Activated CD4-positive, CD25-positive, alpha-beta regulatory T cell treated with anti-CD3 and anti-CD28 coated beads, Interleukin-2, amount 50 U/mL, for 72 hours (primary cell): ENCODE measurements around the gene KRTAP10-3.
A peak's percentile ranks its signal among the peaks of the same experiment; 100 is the strongest.

Experiments used
- DNase-seq: peaks from one replicate; pipeline ENCODE4 v3.0.0; 2021

KRTAP10-3 gene

DNA sequence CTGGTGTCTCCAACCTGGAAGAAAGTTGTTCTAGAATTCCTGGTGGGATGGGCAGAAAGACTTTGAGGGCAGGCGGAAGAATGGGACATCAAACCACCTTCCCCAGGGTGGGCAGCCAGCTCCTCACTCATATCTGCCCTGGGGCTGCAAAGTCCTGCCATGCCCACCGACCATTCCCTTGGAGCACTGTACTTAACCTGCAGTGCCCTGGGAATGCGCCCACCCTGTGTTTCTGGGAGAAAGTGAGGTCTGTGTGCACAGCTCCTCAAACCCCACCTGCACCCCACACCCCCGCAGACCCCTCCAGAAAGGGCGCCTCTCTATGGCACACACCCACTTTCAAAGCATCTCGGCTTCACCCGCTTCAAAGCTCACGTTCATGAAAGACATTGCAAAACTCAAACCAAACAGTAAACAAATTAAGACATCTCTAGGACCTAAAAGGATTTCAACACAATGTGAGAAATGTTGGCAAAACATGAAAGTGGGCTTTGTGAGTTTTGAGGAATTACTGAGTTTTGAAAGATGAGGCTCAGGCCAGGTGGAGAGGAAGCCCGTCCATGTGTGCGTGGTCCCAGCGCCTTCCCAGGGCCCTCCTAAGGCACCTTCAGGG lies 43.7 kb downstream of the KRTAP10-3 start:
- DNase-seq = no peak

DNA sequence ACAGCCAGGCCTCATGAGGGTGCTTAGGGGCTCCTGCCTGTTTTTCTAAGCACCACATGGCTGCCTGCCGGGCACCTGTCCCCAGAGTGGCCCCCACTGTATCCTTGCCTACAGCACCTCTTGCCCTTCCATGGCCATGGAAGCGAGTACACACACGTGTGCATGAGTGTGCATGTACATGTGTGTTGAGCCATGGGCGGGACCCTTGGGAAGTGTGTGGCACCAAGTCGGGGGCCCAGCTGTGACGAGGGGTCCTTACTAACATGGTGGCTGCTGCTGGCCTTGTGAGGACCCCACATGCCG lies 44.4 kb downstream of the KRTAP10-3 start:
- no peak for DNase-seq

- DNase-seq = no peak
These were observed 45.0 kb downstream of the KRTAP10-3 start for GRCh38 chr21:44513389-44514217.

DNA sequence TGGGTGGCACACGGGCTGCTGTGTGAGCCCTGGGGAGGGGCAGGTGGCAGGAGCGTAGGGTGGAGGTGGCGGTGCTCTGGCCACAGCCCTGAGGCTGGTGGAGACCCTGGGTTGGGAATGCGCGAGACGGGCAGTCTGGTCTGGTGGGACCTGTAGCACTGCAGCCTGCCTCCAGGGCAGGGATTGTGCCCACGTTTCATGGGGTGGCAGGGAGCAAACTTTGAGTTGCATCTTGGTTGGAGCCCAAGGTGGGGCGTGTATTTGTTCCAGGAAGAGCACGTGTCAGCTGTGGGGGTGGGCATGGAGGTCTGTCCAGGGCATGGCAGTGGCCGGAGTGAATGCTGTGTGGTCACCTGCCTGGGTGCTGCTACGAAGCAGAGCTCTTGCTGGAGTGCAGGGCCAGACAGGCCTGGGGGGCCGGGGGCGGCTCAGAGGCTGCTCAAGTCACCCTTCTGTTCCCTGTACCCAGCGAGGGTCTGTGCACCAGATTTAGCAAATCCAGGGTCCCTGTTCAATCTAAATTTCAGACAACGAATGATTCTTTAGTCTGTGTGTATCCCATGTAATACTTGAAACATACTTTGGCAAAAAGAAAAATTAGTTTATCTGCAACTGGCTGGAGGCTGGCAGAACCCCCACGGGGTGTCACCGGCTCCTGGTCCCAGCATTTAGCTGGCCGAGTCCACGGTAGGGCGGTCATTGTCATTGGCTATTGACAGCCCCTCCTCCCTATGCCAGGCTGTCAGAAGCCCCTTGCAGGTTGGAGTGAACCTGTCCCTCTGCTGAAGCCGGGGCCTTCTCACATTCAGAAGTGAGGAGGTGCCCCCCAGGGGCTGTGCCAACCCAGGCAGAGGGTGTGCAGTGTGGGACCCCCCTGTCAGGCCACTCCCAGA lies 45.9 kb downstream of the KRTAP10-3 start:
- DNase-seq = no peak

DNA sequence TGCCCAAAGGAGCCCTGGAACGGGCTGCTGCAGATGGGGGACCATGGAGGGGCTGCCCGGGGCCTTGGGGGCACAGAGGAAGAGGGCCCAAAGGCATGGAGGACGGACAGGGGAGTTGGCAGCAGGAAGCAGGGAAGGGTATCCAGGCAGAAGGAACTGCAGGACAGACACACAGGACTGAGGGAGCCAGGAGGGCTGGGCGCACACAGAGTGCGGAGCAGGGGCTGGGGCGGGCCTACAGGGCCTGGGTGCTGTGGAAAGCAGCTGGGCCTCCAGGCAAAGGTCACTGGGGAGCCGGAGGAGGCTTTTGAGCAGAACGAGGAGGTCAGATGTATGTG lies 46.7 kb downstream of the KRTAP10-3 start:
- no peak for DNase-seq

- DNase-seq = no peak
These were observed 47.2 kb downstream of the KRTAP10-3 start for GRCh38 chr21:44511219-44511937.

- peak; percentile 82 for DNase-seq
These were observed 47.9 kb downstream of the KRTAP10-3 start for GRCh38 chr21:44510508-44511218.

GRCh38 chr21:44510109-44510507 lies 48.5 kb downstream of the KRTAP10-3 start:
- no peak for DNase-seq

GRCh38 chr21:44509539-44509938 lies 49.1 kb downstream of the KRTAP10-3 start:
- DNase-seq = no peak

DNA sequence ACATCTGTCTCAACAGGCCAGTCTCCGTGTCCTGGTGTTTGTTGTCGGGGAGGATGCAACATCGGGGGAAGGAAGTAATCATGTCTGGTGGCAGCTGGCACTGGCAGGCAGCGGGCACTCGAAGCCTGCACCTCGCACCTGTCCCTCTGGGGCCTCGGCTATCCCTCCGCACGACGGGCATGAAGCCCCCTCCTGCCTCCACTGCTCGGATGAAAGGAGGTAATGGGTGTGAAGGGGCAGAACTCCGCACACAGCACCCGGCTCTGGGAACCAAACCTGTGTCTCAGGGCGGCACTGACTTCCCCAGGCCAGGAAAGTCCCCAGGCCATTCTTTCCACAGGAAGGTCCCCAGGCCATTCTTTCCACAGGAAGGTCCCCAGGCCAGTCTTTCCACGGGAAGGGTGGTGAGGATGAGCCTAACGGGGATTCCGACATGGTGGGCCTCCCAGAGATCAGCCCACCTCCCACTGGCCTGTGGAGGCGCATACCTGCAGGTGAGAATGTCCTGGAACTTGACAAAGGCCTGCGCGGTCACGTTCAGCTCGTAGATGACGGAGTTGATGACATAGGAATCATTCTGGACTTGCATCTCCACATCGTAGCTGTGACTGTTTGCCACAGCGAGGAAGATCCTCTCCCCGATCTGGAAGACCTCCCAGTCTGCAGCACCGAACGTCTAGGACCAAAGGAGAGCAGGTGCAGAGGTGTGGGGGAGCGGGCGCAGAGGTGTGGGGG lies 49.7 kb downstream of the KRTAP10-3 start:
- DNase-seq = no peak

DNA sequence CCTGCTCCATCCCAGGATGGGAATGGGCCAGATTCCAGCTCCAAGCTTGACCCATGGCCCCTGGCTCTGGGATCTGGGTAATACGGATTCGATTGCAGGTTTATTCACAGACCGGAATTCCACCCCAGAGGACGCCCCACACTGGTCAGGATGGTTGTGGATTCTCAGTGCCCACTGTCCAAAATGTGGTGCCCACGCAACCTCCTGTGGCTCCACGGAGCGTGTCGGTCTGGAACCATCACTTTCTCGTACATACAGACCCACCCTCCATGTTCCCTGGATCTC lies 50.2 kb downstream of the KRTAP10-3 start:
- DNase-seq = no peak
